Measurements from ENCODE around the gene ATP6V0A1.
"Not testable (repeated sequence)": the region's sequence is repeated elsewhere in the genome, so short reads cannot be mapped to it uniquely, and the experiment has no call there.

- TF ChIP-seq CTCF (IDR thresholded peaks at IDR 0.05; ENCODE audit: extremely low read depth in 1 of 2, insufficient read depth in 1 of 2, low read depth in 1 of 2, low read length in 2 of 2); MAX (IDR thresholded peaks at IDR 0.05; ENCODE audit: insufficient read depth, insufficient read length); FOS (IDR thresholded peaks at IDR 0.05; ENCODE audit: borderline replicate concordance, insufficient read depth, low read length); POLR2AphosphoS5 (IDR thresholded peaks at IDR 0.05; ENCODE audit: insufficient read depth, low read depth, low read length): not testable (repeated sequence)
Observed at GRCh38 chr17:42552736-42553135, 94.1 kb downstream of the ATP6V0A1 start, which contains the start of gene HSD17B1.

All from endothelial cell of umbilical vein (primary cell).